GM21381 (cell line): Measurements from ENCODE around the gene XRN1.
A peak's percentile ranks its signal among the peaks of the same experiment; 100 is the strongest.
"Not testable (repeated sequence)": the region's sequence is repeated elsewhere in the genome, so short reads cannot be mapped to it uniquely, and the experiment has no call there.

Experiments used
- ATAC-seq: cut with Tn5 transposase; IDR thresholded peaks from one replicate; pipeline ENCODE4 v1.9.1; 2021; ENCODE audit warnings: mild to moderate bottlenecking, moderate library complexity; ENCODE audit not compliant: unreplicated experiment

XRN1 gene, protein sequence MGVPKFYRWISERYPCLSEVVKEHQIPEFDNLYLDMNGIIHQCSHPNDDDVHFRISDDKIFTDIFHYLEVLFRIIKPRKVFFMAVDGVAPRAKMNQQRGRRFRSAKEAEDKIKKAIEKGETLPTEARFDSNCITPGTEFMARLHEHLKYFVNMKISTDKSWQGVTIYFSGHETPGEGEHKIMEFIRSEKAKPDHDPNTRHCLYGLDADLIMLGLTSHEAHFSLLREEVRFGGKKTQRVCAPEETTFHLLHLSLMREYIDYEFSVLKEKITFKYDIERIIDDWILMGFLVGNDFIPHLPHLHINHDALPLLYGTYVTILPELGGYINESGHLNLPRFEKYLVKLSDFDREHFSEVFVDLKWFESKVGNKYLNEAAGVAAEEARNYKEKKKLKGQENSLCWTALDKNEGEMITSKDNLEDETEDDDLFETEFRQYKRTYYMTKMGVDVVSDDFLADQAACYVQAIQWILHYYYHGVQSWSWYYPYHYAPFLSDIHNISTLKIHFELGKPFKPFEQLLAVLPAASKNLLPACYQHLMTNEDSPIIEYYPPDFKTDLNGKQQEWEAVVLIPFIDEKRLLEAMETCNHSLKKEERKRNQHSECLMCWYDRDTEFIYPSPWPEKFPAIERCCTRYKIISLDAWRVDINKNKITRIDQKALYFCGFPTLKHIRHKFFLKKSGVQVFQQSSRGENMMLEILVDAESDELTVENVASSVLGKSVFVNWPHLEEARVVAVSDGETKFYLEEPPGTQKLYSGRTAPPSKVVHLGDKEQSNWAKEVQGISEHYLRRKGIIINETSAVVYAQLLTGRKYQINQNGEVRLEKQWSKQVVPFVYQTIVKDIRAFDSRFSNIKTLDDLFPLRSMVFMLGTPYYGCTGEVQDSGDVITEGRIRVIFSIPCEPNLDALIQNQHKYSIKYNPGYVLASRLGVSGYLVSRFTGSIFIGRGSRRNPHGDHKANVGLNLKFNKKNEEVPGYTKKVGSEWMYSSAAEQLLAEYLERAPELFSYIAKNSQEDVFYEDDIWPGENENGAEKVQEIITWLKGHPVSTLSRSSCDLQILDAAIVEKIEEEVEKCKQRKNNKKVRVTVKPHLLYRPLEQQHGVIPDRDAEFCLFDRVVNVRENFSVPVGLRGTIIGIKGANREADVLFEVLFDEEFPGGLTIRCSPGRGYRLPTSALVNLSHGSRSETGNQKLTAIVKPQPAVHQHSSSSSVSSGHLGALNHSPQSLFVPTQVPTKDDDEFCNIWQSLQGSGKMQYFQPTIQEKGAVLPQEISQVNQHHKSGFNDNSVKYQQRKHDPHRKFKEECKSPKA (N-terminal part only)

GRCh38 chr3:142447852-142448823 lies at the start of gene XRN1:
Gene XRN1 (minus strand): TSS chr3:142448037. CDS start chr3:142447944, 93 bp downstream.
- peak; percentile 89 for ATAC-seq

DNA sequence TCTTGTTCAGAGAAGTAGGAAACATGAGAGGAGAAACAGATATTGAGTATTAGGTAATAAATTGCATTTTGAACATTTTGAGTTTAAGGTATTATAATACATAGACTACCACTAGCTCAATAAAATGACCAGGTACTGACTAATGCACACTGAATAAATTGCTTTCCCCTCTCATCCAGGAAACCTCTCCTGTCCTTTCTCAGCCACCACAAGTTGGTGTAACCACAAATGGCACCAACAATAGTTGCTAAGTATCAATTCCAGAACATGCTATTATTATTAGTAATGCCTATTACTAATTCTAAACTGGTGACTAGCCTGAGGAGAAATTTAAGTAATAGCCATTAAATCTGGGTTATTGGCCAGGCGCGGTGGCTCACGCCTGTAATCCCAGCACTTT lies 47.3 kb upstream of the XRN1 start:
- no peak for ATAC-seq

DNA sequence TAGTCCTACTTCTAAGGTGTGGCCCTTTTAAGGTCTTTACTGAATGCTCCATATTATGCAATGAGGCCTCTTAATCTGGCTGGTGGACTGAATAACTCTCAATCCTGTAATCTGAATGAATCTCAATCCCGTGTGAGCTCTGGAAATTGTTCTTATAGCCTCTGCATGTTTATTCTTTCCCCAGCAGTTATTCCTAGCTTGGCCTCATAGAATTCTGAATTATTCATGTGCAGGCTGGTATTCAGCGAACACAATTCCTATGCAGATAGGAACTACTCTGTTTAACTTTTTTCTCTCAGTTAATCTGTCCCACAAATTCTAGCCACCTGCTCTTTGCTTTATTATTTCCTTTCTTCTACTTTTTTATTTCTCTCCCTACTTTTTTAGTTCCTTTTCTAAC lies 44.3 kb upstream of the XRN1 start:
- ATAC-seq, result no peak

DNA sequence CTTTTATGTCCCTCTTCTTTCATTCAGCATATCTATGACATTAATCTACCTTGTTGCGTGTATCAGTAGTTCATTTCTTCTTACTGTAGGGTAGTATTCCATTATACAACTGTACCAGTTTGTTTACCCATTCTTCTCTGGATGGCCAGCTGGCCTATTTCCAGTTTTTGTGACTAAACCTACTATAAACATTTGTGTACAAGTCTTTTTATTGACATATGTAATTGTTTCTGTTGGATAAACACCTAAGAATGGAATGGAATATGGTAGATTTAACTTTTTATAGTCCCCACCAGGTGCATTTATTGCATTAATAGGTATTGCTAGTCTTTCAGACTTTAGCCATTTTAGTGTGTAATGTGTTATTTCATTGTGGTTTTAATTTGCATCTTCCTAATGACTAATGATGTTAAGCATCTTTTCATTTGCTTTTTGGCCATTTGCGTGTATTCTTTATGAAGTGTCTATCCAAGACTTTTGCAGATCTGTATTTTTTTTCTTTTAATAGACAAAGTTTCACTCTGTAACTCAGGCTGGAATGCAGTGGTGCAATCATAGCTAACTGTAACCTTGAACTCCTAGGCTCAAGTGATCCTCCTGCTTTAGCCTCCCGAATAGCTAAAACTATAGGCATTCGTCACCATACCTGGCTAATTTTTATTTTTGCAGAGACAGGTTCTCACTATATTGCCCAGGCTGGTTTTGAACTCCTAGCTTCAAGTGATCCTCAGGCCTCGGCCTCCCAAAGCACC lies 41.9 kb upstream of the XRN1 start:
- ATAC-seq, result no peak

DNA sequence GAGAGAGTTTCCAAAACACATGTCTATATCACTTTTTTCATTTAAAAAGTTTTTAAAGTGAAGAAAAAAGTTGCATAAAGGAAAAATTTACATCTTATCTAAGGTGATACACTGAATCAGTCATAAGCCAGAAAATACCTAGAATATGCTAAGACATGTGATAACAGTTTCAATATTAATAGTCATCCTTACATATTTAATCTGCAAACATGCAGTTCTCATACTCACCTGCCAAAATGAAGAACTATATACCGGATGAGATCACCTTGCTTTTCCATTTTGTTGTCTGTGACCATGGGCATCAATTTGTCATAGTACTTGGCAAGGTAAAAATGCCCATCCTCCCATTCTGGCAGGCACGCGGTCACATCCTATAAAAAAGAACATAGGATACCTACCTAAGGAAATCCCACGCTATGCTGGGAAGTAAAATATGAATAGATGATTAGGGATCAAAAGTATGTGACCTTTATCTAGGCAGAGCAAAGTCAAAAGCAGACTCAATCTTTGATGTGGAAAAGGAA lies 37.1 kb upstream of the XRN1 start:
- ATAC-seq, result no peak

- no peak for ATAC-seq
These were observed 33.4 kb upstream of the XRN1 start for GRCh38 chr3:142481196-142481595.

DNA sequence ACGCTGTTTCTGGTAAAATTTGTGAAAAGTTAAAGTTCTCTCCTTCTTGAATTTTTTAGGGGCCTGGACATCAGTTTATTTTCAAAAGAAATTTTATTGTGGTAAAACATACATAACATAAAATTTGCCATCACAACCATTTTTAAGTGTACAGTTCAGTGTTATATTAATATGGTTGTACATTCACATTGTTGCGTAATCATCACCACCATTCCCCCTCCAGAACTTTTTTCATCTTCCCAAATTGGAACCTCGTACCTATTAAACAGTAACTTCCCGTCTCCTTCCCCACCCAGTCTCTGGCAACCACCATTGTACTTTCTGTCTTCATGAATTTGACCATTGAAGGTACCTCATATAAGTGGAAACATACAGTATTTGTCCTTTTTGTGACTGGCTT lies 23.0 kb upstream of the XRN1 start:
- ATAC-seq, result no peak

DNA sequence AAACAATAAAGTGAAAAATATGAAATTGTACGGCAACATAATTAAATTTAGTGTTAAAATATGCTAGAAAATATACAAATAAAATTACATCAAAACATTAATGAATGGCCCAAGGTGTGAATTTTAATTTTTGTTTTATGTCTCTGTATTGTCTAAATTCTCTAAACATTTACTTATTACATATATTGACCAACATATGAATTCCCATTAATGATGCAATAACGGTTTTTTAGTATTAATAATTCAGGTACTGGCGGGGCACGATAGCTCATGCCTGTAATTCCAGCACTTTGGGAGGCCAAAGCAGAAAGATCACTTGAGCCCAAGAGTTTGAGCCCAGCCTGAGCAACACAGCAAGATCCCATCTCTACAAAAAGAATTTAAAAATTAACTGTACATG lies 20.6 kb upstream of the XRN1 start:
- no peak for ATAC-seq

GRCh38 chr3:142467768-142468167 lies 19.9 kb upstream of the XRN1 start:
- no peak for ATAC-seq

DNA sequence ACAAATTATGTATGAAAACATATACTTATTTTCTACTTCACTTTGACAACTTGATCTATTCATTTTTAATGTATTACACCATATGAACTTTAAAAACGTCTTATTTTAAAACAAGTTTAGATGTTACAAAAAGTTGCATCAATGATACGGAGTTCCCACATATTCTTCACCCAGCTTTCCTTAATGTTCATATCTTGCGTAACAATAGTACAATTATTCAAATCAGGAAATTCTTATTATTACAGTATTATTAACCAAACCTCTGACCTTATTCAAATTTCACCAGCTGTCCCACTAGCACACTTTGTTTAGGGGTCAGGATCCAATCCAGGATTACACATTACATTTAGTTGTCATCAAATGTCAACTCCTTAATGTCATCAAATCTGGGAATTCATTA lies 12.9 kb upstream of the XRN1 start:
- no peak for ATAC-seq

- no peak for ATAC-seq
These were observed 12.1 kb upstream of the XRN1 start for GRCh38 chr3:142459929-142460328.

DNA sequence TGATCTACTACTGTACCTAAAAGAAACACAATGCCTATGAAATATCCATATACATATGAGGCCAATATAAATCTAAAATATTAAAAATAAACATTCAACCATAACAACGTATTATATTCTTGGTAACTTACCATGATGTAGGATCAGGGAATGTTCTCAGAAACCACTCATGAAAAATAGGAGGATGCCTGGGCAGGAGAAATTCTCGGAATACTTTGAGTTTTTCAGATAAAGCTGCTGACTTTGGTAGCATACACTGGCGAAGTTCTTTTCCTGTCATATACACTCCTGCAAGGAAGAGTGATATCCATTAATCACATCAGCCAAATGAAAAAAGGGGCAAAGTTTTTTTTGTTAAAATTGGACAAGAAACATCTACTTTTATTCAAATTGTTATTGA lies 11.3 kb upstream of the XRN1 start:
- no peak for ATAC-seq

- ATAC-seq, result no peak
These were observed 3.0 kb upstream of the XRN1 start for GRCh38 chr3:142450881-142451280.

DNA sequence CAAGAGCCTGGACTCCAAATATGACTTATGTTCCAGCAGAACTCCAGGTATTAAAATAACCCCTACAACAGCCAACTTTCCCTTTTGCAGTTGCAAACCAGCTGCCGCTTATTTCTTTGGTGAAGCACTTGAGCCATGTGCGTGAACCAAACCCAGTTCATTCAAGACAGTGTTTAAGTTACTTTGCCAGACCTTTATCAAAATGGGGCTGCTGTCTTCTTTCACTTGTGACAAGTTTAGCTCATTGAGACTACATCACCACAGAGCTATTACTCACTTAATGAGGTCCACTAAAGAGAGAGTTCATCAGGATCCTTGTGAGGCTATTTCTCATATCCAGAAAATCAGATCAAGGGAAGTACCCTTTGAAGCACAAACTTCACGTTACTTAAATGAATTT lies 2.4 kb upstream of the XRN1 start:
- ATAC-seq, result no peak

- peak; percentile 29 for ATAC-seq
These were observed 461 bp downstream of the XRN1 start for GRCh38 chr3:142447301-142447851.

DNA sequence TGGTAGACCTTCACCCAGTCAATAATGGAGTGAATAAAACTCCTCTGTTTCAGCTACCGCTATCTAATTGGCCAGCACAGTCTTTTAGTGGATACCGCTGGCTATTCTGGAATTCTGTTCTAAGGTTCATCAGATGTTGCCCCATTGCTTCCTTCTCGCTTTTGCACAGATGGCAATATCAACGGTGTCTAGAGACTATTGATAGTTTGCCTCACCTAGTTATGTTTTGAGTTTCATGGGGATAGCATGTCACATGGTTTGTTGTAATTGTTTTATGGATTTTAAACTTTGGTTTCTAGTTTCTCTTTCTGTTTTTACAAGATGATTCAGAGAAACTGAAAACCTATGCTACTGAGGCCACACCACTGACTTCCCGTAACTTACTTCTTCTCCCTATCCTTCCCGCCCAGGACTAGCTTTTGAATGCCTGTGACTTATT lies 2.0 kb downstream of the XRN1 start:
- ATAC-seq, result peak; percentile 47

GRCh38 chr3:142444343-142444742 lies 3.5 kb downstream of the XRN1 start:
- no peak for ATAC-seq

- not testable (repeated sequence) for ATAC-seq
These were observed 4.8 kb downstream of the XRN1 start for GRCh38 chr3:142443060-142443459.
